GM18502 (cell line): ENCODE results near the gene GALNT4.

Experiments
- ATAC-seq: cut with Tn5 transposase; IDR thresholded peaks from one replicate; pipeline ENCODE4 v1.9.1; 2021; ENCODE audit warnings: mild to moderate bottlenecking; ENCODE audit not compliant: unreplicated experiment, poor library complexity

GALNT4 gene

DNA sequence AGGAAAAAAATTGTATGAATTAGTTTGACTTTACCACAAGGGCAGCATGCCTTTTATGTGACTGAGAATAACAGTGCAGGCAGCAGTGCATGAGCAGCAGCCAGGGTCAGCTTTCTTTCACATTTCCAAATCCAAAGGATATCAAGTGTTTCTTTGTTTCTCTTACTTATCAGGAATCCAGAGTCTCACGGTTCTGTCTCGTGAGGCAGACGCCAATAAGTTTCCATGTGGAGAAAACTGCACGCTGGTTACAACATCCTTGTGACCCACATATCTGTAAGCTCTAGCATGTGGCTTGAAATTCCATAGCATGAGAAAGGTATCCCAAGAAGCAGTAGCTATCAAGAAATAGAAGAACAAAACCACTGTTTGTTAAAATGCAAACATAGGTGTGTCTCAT is 27.6 kb downstream of the GALNT4 start:
- no peak for ATAC-seq

- ATAC-seq = peak; percentile 56
Observed at GRCh38 chr12:89494411-89495231, 30.0 kb downstream of the GALNT4 start.

DNA sequence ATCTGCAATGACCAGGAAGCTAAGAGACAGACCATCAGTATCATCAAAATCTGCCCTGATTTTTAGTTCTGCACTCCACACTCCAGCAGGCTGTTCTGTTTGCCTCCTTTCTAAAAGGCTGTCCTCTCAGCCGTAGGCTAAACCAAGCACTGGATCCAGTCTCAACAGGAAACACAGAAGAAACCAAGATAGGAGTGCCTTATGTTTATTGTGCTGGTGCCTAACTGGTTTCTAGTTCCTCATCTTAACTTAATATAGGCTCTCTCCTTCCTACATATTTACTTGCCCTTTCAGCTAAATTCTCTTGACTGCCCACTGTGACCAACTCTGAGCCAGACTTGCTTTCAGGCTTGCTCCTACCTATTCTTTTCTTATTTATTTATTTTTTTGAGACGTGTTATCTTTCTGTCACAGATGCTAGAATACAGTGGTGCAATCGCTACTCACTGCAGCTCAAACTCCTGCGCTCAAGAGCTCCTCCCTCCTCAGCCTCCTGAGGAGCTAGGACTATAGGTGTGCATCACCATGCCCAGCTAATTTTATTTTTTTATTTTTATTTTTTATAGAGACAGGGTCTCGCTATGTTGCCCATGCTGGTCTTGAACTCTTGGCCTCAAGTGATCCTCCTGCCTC is 30.8 kb downstream of the GALNT4 start:
- no peak for ATAC-seq

DNA sequence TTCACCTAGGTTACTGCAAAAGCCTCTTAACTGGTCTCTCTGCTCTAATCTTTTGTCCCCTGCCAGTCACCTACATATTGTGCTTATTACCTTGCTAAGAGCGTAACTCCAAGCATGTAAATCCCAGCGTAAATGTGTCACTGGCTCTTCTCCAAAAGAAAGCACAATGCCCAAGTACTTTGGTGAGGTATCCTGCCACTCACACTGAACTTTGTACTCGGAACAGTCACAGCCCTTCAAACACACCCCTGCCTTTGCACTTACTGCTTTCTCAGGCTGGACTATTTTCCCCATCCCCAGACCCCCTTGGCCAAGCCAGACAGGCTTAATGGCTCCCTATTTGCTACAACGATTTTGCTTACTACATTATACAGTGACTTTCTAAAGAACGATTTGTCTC is 31.7 kb downstream of the GALNT4 start:
- no peak for ATAC-seq

- ATAC-seq = no peak
Observed at GRCh38 chr12:89490922-89491321, 33.7 kb downstream of the GALNT4 start.

DNA sequence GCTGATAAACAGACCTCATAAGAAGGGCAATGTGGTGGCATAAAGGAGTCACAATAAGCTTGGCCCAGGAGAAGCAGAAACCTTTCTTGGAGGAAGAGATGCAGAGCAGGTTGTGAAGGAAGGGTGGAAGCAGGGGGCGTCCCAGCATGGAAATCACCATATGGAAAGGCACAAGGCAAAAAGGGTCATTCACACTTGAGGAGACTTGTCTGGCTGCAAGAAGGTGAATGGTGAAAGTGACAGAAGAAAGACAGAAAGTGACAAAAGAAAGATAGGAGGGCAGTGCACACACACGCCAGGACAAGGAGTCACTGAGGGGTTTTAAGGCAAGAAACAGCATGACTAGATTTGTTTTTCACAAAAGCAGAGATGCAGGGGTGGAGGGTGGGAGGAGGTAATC is 38.3 kb downstream of the GALNT4 start:
- ATAC-seq = no peak

DNA sequence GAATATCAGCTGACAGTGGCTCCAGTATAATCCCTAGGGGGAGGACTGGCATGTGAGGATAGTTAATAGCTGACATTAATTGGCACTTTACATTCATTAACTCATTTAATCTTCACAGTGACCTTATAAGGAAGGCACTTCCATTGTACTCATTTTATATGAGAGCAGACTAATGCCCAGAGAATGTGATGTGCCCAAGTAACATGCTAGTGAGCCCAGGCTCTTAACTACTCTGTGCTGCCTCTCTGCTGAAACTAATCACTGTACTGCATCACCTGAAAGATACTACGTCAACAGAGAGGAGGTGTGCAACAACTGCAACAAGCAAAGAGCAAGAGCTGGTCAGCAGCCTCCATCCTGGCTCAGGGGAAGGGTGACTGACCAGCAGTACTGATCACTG is 40.1 kb downstream of the GALNT4 start:
- ATAC-seq = no peak

DNA sequence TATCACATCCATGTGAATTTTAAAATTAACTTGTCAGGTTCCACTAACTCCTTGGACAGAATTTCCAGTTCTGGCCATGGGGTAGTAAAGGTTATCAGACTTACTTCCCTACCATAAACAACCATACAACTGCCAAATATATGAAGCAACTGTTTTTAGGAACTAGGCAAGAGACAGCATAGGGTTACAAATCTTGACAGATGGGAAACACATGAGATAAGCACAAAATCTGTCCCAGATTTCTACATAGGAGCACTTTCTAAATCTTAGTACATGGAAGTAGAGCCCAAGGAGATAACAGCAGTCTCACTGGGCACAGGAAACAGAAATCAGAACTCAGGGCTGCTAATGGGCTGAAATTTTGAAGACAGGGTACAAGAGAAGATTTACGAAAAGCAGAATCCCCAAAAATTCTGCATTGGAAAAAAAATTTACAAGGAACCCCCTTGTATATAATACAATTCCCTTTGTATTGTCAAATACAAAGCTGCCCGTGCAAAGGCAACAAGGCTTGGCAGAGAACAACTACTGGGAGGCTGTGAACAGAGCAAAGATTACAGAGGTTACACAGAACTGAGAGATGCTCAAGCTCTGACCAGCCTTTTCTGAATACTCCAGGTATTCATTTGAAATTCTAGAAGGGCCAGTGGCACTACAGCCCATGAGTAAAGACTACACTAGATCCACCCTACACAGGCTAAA is 43.2 kb downstream of the GALNT4 start:
- no peak for ATAC-seq

GRCh38 chr12:89479982-89480381 is 44.6 kb downstream of the GALNT4 start:
- no peak for ATAC-seq

DNA sequence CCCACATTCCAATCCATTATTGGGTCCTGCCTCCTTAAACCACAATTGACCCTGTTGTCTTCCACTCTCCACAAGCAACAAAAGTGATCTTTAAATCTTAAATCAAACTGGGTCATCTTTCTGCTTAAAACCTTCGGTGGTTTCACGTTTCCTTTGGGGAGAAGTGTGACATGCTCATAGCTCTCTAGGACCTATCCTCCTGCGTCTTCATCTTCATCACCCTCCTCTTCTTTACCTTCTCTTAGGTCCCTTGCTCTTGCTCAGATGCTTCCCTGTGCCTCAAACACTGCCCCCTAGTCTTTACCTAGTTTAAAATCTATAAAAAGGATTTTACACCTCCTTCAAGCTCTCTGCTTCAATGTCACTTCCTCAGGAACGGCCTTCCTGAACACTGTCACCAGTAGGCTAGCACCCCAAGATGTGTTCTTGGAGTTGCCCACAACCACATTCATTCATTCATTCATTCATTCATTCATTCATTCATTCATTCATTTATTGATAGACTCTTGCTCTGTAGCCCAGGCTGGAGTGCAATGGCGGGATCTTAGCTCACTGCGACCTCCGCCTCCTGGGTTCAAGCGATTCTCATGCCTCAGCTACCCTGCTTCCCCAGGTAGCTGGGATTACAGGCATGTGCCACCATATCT is 46.8 kb downstream of the GALNT4 start:
- no peak for ATAC-seq

DNA sequence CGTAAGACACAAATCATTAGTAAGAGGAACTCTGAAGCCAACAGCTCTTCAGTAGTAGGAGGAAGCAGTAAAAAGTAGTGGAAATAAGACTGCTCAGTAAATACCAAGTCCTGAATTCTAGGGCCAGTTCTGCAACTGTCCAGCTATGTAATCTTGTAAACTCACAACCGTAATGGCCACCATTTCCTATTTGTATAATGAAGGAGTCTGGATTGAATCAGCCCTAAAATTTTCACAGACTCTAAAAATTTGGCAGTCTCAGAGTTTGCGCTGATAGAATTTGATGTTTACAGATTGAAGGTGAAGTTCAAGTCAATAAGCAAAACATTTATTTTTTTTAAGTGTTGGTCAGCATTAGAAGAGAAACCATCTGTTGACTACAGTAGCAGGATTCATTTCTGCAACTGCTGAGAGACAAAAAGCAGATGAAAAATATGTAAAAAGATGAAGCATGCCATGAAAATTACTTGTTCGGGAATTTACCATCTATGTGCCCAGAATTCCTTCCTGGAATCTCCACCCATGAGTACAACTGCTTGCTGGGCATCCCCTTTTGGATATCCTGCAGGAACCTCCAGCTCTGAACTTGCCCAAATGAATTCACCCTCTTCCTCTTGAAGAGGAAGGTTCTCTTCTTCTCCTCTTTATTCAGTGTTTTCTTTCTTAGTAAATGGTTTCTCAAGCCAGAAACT is 47.5 kb downstream of the GALNT4 start:
- ATAC-seq = no peak

- peak; percentile 33 for ATAC-seq
Observed at GRCh38 chr12:89476232-89476631, 48.4 kb downstream of the GALNT4 start.

DNA sequence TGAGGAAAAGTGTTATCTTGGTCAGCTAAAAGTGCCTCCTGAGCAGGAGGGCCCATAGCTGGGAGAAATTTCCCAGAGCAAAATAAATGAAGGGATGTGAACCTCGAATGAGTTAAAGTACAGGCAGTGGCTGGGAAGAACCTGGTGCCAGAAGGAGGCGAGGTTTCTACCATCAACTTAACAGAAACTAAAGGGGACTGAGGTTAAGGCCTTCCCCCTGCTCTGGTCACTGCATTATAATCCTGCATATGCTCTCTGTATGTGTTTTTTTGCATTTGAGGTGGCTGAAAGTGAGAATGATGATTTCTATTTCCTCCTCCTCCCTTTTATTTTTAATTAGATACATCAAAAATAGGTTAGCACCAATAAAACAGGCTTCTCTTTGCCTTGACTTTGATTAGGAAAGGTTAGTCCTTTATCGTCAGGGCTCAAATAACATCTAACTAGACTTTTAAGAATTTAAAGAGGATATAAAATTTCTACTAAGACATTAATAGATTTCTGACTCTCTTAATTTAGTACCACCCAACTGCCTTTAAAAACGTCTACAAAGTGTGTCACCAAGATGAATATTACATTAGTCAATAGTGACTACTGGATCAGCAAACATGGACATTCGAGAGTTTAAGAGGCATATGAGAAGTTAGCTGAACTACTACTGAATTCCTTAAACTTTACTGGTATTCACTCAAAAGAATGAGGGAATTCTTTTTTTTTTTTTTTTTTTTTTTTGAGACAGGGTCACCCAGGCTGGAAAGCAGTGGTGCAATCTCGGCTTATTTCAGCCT is 49.2 kb downstream of the GALNT4 start:
- ATAC-seq = peak; percentile 47

- ATAC-seq = no peak
Observed at GRCh38 chr12:89474615-89475014, 50.0 kb downstream of the GALNT4 start.
